NB4 (cell line): ENCODE data around the gene ATP5ME.
"Not testable (repeated sequence)": the region's sequence is repeated elsewhere in the genome, so short reads cannot be mapped to it uniquely, and the experiment has no call there.

Source experiments
- DNase-seq: peaks from one replicate; pipeline ENCODE4 v3.0.0; 2010; ENCODE audit warnings: low read depth
- H3K4me3 ChIP-seq: one replicate; pipeline ENCODE4 v1.5.1; 2011; ENCODE audit warnings: mild to moderate bottlenecking, low read depth, low read length, moderate library complexity
- MAX ChIP-seq: IDR thresholded peaks from 2 replicates; pipeline ENCODE4 v1.6.1; 2011; ENCODE audit warnings: low read depth, low read length
- MYC ChIP-seq: IDR thresholded peaks from 2 replicates; pipeline ENCODE4 v1.6.1; 2011; ENCODE audit warnings: low read depth, low read length
- POLR2A ChIP-seq: IDR thresholded peaks from 2 replicates; pipeline ENCODE4 v1.6.1; 2011; ENCODE audit warnings: mild to moderate bottlenecking; ENCODE audit not compliant: insufficient read length; ENCODE audit errors: extremely low read depth
- TF ChIP-seq, protein P1 (sequence below): IDR thresholded peaks from one replicate; pipeline ENCODE4 v1.5.1; 2012; ENCODE audit warnings: low read depth, low read length

ATP5ME gene

DNA sequence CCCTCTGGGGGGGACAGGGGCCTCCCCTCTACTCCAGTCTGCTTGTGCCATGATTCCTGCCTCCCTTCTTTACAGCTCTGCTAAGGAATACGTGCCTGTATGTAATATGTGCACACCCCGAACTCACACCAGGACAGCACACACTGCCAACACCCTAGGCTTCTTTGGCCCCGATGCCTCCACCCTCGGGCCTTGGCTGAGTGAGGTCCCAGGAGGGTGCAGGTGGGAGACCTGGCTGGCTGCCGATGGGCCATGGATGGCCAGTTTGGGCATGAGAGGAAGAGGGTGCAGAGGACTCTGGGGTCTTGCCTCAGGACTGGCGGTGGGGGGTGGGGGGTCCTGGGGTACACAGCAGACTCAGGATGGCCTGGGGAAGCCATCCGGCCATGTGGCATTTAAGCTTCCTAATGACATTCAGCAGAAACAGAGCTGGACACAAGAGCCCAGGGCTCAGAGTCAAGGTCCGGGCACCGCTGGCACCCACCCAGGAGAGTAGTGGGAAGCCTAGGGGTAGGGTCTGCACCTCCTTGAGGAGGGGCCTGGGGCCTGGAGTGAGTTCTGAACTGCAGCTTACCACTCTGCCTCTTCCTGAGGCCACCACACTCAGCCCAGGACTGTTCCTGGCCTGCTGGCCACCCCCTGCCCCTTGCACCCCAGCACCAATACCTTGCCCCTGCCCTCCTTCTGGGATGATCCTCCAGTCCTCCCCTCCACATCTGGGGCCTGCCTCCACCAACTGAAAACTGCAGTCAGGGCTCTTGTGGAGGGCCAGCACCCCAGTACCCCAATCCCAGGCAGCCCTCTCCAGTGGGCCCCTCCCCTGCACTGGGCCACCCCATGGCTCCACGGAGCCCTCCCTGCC, 29.5 kb upstream of the ATP5ME start:
- no peak overlapping the region for H3K4me3 ChIP-seq
- TF ChIP-seq POLR2A: no peak
- TF ChIP-seq MYC: no peak
- no peak for TF ChIP-seq MAX
- TF ChIP-seq, protein P1, sequence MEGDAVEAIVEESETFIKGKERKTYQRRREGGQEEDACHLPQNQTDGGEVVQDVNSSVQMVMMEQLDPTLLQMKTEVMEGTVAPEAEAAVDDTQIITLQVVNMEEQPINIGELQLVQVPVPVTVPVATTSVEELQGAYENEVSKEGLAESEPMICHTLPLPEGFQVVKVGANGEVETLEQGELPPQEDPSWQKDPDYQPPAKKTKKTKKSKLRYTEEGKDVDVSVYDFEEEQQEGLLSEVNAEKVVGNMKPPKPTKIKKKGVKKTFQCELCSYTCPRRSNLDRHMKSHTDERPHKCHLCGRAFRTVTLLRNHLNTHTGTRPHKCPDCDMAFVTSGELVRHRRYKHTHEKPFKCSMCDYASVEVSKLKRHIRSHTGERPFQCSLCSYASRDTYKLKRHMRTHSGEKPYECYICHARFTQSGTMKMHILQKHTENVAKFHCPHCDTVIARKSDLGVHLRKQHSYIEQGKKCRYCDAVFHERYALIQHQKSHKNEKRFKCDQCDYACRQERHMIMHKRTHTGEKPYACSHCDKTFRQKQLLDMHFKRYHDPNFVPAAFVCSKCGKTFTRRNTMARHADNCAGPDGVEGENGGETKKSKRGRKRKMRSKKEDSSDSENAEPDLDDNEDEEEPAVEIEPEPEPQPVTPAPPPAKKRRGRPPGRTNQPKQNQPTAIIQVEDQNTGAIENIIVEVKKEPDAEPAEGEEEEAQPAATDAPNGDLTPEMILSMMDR: no peak
- DNase-seq: no peak

GRCh38 chr4:702618-703048, 28.6 kb upstream of the ATP5ME start:
- no peak overlapping the region for H3K4me3 ChIP-seq
- TF ChIP-seq POLR2A (no peak), MYC (no peak), MAX (no peak)
- TF ChIP-seq, protein P1: no peak
- no peak for DNase-seq

DNA sequence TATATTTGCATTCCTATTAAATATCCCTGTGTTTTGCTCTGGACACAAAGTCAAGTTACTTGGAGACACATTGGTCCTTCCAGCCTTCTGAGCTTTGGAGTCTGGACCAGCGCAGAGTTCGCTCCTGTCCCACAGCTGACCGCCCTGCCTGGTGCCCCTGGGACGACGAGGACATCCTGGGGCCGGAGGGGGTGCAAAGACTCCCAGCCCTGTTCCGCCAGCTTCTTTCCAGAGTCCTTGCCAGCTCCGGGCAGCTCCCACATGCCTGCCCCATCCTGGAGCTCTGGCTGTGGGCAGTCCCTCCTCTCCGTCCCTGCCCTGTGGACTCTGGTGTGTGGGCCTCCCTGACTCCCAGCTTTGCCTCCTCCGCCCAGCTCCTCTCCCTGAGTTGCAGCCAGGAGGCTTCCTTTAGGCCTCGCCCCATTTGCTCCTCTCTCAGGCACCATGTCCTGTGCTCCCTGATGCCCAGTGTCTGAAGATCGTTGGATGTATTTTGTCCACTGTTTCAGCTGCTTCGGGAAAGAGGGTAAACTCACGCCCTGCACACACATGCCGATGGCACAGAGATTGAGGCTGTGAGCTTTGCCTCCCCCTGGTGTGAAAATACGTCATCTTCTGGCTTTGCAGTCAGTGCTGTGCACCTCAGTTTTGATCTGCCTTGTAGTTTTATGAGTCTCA, 26.6 kb upstream of the ATP5ME start:
- no peak for DNase-seq
- TF ChIP-seq MAX (peak; percentile 6; the same call in 1 of the 2 replicates), MYC (no peak), POLR2A (no peak)
- TF ChIP-seq, protein P1: peak; percentile 15
- no peak overlapping the region for H3K4me3 ChIP-seq

DNA sequence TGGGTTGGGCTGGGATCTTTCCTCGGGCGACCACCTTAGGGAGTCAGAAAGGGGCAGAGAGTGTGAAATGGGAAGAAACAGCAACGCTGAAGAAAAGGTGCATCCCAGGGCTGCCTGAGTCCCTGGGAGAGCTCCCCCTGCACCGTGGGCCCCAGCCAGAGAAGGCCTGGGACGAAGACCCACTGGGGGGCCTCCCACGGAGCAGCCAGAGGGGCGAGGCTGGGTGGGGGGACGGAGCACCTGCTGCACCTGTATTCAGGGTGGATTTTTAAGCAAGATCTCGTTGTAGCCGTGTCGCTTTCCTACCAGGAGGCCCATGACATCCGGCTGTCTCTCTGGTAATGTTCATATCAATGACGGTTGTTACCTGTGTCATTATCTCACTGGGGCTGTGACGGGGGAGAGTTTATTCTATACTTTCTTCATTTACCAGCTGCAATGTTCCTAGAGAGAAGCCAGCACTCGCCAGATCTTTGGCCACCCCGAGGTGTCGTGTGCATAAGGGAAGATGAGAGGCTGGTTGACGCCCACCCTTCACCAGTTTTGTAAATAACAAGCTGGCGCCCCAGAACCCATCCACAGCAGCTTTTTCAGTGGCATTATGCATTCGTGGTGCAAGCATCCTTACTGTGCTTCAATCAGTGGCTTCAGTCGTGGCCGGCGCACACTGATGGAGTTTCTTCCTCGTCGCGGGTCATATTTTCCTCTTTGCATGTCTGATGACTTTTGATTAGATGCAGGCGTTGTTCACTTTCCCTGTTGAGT, 25.9 kb upstream of the ATP5ME start:
- TF ChIP-seq, protein P1: no peak
- TF ChIP-seq MAX (no peak), MYC (no peak)
- H3K4me3 ChIP-seq: no peak overlapping the region
- DNase-seq: no peak

GRCh38 chr4:694341-694940, 20.4 kb upstream of the ATP5ME start:
- DNase-seq, H3K4me3 ChIP-seq: not testable (repeated sequence)
